NCI-H524 (cell line): Measurements from ENCODE around the gene KIF23.
"Not testable (repeated sequence)": the region's sequence is repeated elsewhere in the genome, so short reads cannot be mapped to it uniquely, and the experiment has no call there.

Experiments
- DNase-seq, 2 experiments: peaks; one replicate each; lab custom pipeline; 2025; lab: John Stamatoyannopoulos, UW

Gene KIF23

DNA sequence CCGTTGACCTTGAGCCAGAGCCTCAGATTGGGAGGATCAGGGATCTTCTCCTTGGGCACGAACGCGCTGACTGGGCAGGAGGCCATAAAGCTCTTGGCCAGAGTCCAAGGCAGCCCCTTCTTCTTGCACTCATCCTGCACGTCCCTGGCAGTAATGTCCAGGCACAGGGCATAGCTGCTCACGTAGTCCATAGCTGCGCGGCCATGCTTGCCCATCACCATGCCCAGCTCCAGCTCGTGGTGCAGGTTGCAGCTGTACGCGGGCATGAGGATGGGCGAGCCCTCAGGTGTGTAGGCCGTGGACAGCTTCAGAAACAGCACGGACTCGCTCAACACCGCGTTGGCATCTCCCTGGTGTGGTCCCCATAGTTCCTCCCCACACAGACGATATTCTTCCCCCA lies 20.5 kb downstream of the KIF23 start:
- no peak for DNase-seq

DNA sequence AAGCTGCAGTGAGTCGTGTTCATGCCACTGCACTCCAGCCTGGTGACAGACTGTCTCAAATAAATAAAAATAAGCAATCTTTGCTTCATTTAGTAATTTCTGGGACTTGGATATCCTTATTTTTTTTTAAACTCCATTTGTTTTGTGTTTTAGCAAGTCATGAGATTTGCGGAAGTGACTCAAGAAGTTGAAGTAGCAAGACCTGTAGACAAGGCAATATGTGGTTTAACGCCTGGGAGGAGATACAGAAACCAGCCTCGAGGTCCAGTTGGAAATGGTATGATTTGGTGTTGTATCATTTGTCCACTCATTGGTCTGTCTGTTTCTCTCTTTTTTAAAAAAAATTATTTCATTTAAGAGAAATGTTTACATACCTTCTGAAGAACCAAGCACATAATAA lies 21.8 kb downstream of the KIF23 start:
- no peak for DNase-seq

DNA sequence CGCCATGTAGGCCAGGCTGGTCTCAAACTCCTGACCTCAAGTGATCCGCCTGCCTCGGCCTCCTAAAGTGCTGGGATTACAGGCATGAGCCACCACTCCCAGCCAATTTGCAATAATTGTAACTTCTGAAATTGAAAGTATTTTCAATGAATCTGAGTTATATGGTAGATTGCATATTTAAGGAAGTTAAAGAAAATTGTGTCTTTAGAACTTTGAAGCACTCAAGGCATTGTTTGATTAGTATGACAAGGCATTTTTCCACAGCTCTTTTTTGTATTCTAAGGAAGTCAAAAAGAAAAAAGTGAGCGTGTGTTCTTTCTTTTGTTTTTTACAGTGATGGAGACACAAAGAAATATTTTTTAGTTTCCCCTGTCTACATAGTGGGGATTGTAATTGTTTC lies 22.8 kb downstream of the KIF23 start:
- DNase-seq: no peak

DNA sequence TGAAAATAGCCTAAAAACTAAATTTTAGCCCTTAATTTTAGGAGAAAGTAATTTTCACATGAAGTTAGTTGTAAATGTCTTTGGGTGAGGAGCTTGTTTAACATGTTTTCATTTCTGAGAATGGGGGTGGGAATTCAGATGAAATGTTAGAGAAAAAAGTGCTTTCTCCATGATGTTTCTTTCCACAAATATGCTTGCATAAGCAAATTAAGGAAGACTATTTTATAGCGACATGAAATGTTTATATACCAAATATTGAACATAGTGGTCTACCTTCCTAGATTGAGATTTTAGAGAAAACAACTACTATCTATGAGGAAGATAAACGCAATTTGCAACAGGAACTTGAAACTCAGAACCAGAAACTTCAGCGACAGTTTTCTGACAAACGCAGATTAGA lies 25.5 kb downstream of the KIF23 start:
- DNase-seq: no peak

DNA sequence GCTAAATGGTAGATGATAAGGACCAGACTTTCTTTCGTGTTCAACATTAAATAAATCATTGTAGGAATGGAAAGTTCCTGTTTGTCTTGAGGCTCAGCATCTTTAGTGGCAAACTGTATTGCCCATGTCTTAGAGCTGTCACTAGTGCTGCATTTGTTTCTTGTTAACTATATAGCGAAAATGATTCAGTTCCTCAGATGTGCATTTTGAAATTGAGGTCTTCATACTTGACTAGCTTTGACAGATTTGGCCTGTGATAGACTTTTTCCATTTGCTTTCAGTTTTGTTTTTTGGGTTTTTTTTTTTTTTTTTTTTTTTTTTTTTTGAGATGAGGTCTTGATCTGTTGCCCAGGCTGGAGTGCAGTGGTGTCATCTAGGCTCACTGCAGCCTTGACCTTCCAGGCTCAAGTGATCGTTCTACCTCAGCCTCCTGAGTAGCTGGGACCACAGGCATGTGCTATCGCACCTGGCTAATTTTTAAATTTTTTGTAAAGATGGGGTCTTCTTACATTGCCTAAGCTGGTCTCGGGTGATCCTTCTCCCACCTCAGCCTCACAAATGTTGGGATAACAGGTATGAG lies 29.0 kb downstream of the KIF23 start:
- DNase-seq: no peak

DNA sequence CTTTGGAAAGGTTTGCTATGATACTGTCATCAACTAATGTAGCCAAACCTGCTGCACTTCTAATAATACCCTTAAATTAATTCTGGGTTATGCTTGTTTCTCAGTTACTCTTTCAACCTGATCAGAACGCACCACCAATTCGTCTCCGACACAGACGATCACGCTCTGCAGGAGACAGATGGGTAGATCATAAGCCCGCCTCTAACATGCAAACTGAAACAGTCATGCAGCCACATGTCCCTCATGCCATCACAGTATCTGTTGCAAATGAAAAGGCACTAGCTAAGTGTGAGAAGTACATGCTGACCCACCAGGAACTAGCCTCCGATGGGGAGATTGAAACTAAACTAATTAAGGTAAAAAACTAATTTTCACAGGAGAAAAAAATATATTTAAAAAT lies 30.5 kb downstream of the KIF23 start:
- DNase-seq: no peak

DNA sequence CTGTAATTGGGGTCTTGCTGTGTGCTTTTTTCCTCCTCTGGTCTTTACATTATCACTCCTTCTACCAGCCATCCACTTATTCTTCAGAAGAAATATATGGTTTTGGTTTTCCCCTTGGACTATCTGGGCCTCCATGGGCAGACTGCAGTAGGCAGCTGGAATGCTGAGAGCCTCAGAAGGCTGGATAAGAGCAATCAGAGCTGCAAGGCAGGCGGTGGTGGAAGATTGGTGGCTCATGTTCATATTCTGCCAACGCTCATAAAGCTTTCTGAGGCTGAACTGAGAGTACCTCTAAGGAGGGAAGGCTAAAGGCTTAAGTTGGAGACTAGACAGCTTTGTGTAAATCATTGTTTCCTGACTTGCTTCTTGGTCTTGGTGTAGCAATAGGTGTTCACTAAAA lies 32.8 kb downstream of the KIF23 start:
- no peak for DNase-seq

DNA sequence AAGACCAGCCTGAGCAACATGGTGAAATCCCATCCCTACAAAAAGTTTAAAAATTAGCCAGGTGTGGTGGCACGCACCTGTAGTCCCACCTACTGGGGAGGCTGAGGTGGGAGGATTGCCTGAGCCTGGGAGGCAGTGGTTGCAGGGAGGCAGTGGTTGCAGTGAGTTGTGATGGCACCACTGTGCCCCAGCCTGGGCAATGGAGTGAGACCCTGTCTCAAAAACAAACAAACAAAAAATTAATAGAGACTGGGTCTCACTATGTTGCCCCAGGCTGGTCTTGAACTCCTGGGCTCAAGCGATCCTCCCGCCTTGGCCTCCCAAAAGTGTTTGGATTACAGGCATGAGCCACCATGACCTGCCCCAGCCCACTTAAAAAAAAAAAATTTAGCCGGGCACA lies 36.1 kb downstream of the KIF23 start:
- DNase-seq: not testable (repeated sequence)

DNA sequence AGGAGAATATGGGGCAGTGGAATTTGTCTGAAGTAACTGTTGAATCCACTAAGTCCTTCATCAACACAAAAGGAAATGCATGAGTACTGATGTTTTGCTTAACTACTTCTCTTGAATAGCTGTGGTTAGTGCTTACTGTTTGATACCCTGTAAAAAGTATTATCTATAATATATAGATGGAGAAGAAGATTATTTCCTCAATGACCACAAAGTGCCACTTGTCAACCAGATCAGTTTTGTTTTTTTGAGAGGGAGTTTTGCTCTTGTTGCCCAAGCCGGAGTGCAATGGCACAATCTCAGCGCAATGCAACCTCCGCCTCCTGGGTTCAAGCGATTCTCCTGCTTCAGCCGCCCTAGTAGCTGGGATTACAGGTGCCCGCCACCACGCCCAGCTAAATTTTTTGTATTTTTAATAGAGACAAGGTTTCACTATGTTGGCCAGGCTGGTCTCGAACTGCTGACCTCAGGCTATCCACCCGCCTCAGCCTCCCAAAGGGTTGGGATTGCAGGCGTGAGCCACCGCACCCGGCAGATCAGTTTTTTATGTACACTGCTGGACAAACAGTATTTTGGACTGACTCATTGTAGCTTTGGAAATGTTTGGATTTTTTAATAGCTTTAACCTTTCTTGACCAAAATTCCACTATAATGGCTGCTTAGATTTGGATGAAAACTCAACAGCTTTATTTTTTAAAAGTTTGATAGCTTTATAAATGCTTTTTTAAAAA lies 37.0 kb downstream of the KIF23 start:
- DNase-seq: no peak

DNA sequence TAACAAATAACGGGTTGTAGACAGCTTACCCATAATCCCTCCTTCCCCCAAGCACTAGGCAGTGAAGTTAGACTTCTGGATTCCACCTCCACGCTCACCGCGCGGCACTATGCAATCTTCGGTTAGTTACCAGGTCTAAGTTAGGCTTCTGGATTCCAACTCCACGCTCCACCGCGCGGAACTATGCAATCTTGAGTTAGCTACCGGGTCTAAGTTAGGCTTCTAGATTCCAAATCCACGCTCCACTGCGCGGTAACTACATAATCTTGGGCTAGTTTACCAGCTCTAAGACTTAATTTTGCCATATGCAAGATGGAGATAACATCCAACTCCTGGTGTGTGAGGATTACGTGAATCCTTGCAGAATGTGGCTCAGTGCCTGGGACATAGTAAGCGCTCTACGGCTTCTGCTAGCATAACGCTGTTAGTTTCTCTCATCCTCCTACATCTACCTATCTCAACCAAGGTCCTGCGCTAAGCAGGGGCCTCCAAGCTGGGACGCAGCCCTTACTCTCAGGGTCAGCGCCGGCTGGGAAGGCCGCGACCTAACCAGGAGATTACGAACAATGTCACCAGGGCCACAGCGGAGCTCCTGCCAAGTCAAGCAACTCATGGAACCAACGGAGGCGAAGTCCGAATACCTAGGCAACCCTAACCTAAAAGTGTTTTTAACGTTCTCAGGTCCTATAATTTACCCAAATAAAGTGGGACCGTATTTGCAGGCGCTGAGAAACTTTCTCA lies 38.0 kb downstream of the KIF23 start:
- peak; percentile 31 to 75 for DNase-seq

DNA sequence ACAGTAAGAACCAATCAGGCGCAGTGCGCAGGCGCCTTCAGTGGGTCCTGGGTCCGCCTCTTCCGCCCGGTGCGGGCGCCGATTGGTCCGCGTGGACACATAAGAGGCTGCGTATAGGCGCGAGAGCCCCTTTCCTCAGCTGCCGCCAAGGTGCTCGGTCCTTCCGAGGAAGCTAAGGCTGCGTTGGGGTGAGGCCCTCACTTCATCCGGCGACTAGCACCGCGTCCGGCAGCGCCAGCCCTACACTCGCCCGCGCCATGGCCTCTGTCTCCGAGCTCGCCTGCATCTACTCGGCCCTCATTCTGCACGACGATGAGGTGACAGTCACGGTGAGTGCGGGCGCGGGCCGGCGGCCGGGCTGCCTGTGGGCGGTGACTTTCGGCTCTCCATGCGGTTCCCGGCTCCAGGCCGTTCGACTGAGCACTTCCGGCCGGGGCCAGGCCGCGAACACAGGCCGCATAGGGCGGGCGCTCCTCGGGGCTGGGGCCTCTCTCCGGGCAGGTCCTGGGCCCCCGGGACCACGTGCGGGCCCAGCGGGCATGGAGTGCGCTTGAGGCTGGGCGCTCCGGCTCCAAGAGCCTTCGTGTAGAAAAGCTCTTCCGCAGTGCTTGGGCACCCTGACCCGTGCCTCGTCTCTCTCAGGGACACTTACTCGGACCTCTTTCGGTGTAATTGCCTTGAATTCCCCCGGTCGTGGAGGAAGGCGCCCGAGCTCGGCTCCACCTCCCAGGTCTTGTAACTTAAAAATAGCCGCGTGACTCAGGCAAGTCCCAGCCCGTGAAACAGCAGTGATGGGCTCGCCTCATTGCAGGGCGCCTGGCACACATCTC lies 38.8 kb downstream of the KIF23 start, which contains the start of gene RPLP1:
Gene RPLP1 (plus strand): TSS at position 127 of the 830 bp plus-strand sequence. CDS start 131 bp downstream, at position 258.
- peak; percentile 94 to 98 for DNase-seq

DNA sequence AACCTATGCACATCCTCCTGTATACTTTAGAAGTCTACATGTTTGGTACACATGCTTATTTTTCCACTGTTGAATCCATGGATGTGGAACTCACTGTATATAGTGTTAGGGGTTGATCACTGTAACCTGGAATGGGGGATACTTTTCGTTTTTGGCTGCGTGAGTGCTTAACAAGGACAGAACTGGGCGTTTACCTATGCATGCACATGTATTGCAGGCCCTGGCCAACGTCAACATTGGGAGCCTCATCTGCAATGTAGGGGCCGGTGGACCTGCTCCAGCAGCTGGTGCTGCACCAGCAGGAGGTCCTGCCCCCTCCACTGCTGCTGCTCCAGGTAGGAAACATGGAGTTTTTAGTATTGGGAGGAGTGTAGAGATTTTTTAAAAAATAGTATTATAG lies 40.8 kb downstream of the KIF23 start:
- no peak for DNase-seq

DNA sequence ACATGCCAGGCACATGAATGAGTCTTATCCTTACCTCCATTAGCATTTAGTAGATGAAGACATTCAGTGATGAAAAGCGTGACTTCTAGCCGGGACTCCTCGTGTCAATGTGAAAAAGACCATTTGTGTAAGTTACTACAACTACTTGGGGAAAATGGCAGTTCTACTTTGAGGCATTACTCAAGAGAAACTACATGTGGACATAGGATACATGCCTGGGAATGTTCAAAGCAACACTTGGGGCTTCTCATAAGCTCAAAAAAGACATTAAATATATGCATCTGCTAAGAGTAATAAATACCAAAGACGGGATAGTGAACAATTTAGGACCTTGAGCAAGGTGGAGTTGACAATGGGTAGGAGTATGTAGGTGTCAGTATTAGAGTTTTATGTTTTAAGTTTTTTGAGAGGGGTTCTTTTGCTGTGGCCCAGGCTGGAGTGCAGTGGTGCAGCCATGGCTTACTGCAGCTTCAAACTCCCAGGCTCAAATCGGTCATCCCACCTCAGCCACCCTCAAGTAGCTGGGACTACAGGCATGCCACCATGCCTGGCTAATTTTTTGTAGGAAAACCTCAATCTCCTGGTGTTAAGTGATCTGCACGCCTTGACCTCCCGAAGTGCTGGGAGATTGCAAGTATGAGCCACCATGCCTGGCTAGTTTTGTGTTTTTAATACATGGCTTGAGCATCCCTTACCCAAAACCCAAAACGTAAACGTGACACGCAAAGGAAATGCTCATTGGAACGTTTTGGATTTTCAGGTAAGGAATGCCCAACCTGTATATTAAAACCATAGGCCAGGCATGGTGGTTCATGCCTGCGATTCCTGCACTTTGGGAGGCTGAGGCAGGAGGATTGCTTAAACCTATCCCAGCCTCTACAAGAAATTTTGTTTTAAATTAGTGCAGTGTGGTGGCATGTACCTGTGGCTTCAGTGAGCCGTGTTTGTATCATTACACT lies 42.3 kb downstream of the KIF23 start:
- DNase-seq: no peak

DNA sequence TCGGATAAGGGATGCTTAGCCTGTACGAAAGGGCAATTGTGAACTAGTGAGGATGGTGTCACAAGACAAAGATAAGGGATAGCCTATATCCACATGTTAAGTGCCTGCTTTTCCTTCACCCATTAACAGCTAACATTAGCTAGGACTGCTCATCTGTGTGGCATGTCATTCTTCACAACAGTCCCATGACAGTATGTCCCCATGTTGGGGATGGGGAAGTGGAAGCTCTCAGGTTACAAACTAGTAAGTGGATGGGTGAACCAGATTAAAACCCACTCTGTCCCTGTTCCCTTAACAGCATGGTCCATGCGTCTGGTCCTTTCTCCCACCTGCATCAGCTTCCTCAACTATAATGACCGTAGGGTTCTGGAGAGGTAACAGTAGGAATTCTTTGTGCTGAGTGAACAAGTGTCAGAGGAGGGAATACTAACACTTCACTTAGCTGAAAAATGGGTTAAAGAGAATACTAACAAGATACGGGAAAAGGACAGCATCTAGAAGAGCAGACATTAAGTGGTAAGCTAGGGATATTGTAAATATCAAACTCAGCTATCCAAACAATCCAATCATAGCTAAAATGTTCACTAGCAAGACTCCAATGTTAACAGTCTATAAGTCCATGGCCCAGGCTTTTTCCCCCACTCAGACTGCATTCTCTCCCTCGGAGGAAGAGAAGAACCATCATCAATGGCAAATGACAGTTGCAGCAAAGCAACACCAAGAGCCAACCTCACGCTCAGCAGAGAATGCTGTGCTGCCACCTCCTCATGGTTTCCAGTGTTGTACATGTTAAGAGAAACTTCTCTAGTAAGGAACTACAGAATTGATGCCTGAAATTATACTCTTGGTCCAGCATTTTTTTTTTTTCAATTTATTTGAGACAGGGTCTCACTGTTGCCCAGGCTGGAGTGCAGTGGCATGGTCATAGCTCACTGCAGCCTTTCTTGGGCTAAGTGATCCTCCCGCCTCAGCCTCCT lies 43.4 kb downstream of the KIF23 start:
- peak in 1 of 2 experiments; percentile 63 for DNase-seq

DNA sequence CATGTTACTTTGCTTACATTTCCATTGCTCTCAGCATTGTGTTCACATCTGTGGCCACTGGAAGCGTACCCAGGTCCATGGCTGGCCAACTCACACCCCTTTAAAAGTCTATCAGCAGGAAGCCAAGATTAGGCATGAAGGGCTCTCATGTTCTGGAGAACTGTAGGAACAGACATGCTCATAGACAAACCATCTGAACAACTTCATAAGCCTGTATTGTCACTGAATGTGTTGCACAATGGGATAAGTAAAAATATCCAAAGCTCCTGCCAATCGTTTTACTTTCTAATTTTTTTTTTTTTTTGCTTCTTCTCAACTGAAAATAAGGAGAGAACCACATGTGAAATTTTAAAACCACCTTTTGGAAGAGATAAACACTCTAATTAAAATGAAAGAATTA lies 44.9 kb downstream of the KIF23 start:
- DNase-seq: no peak

DNA sequence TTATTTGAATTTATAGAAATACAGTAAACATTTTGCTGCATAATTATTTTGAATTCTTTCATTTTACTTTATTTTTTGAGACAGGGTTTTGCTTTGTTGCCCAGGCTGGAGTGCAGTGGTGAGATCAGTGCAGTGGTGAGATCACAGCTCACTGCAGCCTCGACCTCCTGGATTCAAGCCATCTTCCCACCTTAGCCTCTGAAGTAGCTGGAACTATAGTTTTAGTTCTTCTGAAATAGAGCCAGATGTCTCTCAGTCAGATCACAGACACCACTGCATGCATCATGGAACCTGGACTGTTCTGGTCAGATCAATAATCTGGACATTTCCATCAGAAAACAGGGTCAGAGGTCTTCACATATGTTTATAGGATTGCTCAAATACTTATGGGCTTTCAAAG lies 46.3 kb downstream of the KIF23 start:
- no peak for DNase-seq

DNA sequence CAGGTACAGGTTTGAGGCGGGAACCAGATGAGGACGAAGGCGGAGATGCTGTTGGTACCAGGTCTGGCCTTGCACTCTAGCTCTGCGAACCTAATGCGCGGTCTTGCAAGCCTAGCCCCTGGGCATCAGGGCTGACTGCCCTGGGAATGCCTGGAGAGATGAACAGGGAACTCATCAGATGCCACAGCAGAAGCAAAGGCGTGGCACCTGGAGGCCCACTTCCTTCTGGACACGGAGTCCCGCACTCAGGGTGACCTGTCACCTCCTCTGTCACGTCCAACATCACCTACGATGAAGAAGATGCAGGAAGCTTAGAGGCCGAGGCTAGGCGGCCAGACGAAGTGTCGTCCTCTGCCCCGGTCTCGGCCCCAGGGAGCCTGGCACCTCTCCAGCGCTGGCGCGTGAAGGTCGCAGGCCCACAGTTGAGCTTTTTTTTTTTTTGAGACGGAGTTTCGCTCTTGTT lies 47.9 kb downstream of the KIF23 start:
- DNase-seq: no peak

DNA sequence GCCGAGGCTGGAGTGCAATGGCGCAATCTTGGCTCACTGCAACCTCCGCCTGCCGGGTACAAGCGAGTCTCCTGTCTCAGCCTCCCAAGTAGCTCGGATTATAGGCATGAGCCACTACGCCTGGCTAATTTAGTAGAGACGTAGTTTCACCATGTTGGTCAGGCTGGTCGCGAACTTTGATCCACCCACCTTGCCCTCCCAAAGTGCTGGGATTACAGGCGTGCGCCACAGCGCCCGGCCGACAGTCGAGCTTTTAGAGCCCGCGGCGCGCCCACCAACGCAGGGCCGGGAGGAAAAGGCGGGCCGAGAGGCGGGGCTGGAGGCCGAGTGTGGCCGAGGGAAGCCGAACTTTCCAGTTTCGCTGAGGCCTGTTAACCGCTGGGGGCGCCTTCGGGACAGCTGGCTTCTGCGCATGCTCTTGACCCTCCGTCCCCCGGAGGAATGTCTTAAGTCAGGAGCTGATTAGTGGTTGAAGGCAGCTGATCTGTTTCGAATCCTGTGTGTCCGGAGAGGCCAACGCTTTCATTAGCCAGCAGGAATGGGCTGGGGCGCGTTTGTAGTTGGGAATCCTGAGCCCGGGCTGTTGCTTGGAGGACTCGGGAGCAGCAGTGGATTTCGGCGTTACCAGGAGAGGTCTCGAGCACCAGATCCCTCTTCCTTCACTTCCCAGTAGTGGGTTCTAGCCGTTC lies 48.5 kb downstream of the KIF23 start:
- peak; percentile 95 to 97 for DNase-seq

DNA sequence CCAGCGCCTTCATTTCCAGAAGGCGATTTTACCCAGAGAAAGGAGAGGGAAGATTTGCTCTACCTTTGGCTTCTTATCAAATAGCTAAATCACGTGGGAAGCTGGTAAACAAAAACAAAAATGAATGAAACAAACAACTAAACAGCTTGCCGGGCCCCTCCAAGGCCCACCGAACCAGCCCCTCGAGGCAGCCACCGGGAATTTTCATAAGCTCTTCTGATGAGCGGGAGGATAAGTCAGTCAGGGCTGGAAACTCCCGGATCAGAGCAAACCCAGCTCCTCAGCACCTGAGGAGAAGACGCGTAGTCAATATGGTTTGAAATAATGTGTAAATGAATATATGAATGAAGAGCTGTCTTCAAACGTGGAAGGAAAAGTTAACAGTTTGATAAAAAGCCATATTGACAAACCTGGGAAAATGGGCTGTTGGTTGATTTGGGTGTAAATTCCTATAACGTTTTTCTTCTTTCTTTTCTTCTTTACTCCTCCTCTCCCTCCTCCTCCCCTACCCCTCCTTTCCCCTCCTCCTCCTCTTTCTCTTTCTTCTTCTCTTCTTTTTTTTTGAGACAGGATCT lies 49.1 kb downstream of the KIF23 start:
- peak in 1 of 2 experiments; percentile 59 for DNase-seq
